Chondrocyte (in vitro differentiated cells): ENCODE results near the gene KLRF1. TPM values are rescaled to one million over a fixed set of nuclear protein-coding genes. Genes with fewer than 3 reads are reported as not detected.

Source experiments
- DNase-seq: peaks from one replicate; pipeline ENCODE4 v3.0.0; 2021; ENCODE audit warnings: mixed read lengths, low spot score
- H3K27ac Mint-ChIP-seq: one replicate; pipeline ENCODE4 v1.8.0; 2021; ENCODE audit warnings: mild to moderate bottlenecking, moderate library complexity, mixed read lengths; ENCODE audit not compliant: unreplicated experiment
- H3K27me3 Mint-ChIP-seq: 2 replicates; pipeline ENCODE4 v1.8.0; 2021; ENCODE audit warnings: low read depth, mixed read lengths
- H3K36me3 Mint-ChIP-seq: 2 replicates; pipeline ENCODE4 v1.8.0; 2021; ENCODE audit warnings: low read depth, mixed read lengths
- H3K4me1 Mint-ChIP-seq: 2 replicates; pipeline ENCODE4 v1.8.0; 2021; ENCODE audit warnings: low read depth, mild to moderate bottlenecking, mixed read lengths
- H3K4me3 Mint-ChIP-seq: one replicate; pipeline ENCODE4 v1.8.0; 2021; ENCODE audit warnings: mild to moderate bottlenecking, moderate library complexity, mixed read lengths; ENCODE audit not compliant: unreplicated experiment
- H3K9me3 Mint-ChIP-seq: 2 replicates; pipeline ENCODE4 v1.8.0; 2021; ENCODE audit warnings: low read depth, mixed read lengths
- CTCF ChIP-seq: fragments of 200-600 bp; sonication (generic); IDR thresholded peaks from 2 replicates; pipeline ENCODE4 v1.5.0; 2021; ENCODE audit warnings: antibody characterized with exemption, mild to moderate bottlenecking, moderate library complexity
- total RNA-seq: library from RNA; stranded (reverse); gene quantifications from 3 replicates; pipeline ENCODE4 v1.2.1, GENCODE V29; 2021

Gene KLRF1
- total RNA-seq, 1 donor from 2014 or later: not detected

- no peak for DNase-seq
- Mint-ChIP-seq H3K4me1 (no peaks in the 10 kb centered on the region), H3K27ac (no peak overlapping the region), H3K36me3 (no peaks in the 10 kb centered on the region), H3K27me3 (peaks cover 16% of the 10 kb centered on the region), H3K4me3 (no peak overlapping the region), H3K9me3 (peaks cover 5% of the 10 kb centered on the region)
- TF ChIP-seq CTCF: no peak
These were observed 21.6 kb downstream of the KLRF1 start for GRCh38 chr12:9848899-9849298.

GRCh38 chr12:9851050-9851449 is 23.8 kb downstream of the KLRF1 start:
- Mint-ChIP-seq H3K4me1 (no peaks in the 10 kb centered on the region), H3K27ac (no peak overlapping the region), H3K36me3 (no peaks in the 10 kb centered on the region), H3K9me3 (peaks cover 5% of the 10 kb centered on the region), H3K27me3 (peaks cover 10% of the 10 kb centered on the region), H3K4me3 (no peak overlapping the region)
- no peak for TF ChIP-seq CTCF
- no peak for DNase-seq

- H3K4me3 Mint-ChIP-seq: no peak overlapping the region
- H3K36me3 Mint-ChIP-seq: no peaks in the 10 kb centered on the region
- no peak overlapping the region for H3K27ac Mint-ChIP-seq
- no peaks in the 10 kb centered on the region for H3K4me1 Mint-ChIP-seq
- peaks cover 2% of the 10 kb centered on the region for H3K27me3 Mint-ChIP-seq
- TF ChIP-seq CTCF: no peak
- no peak for DNase-seq
- H3K9me3 Mint-ChIP-seq: no peaks in the 10 kb centered on the region
These were observed 24.6 kb downstream of the KLRF1 start for GRCh38 chr12:9851927-9852326.

- no peak overlapping the region for H3K4me3 Mint-ChIP-seq
- no peak for TF ChIP-seq CTCF
- H3K36me3 Mint-ChIP-seq: no peaks in the 10 kb centered on the region
- DNase-seq: no peak
- no peak overlapping the region for H3K27ac Mint-ChIP-seq
- no peaks in the 10 kb centered on the region for H3K4me1 Mint-ChIP-seq
- H3K9me3 Mint-ChIP-seq: no peaks in the 10 kb centered on the region
- H3K27me3 Mint-ChIP-seq: peaks cover 2% of the 10 kb centered on the region
These were observed 28.9 kb downstream of the KLRF1 start for GRCh38 chr12:9856151-9856550.

- Mint-ChIP-seq H3K9me3 (no peaks in the 10 kb centered on the region), H3K4me3 (no peak overlapping the region), H3K27me3 (peaks cover 2% of the 10 kb centered on the region), H3K4me1 (no peaks in the 10 kb centered on the region), H3K27ac (no peak overlapping the region), H3K36me3 (no peaks in the 10 kb centered on the region)
- no peak for DNase-seq
- TF ChIP-seq CTCF: no peak
These were observed 29.6 kb downstream of the KLRF1 start for GRCh38 chr12:9856894-9857293.
